WTC11 (cell line): ENCODE results near the gene ADGRF1. TPM values are rescaled to one million over a fixed set of nuclear protein-coding genes. Genes with fewer than 3 reads are reported as not detected.

Experiments
- ATAC-seq: fragments of 200-7000 bp; cut with Tn5 transposase; 2 replicates; pipeline ENCODE4 v1.10.0; 2021; ENCODE audit warnings: mild to moderate bottlenecking, moderate library complexity
- CTCF ChIA-PET: fragments of 300-600 bp; sonication (Branson Sonifier 250); formaldehyde crosslinking; loops from one replicate; lab custom pipeline; 2021; ENCODE audit warnings: antibody characterized with exemption; lab: Charles Lee
- POLR2A ChIA-PET: fragments of 350-600 bp; sonication (Branson Sonifier 250); formaldehyde crosslinking; loops from one replicate; lab custom pipeline; 2021; ENCODE audit warnings: antibody characterized with exemption; lab: Charles Lee
- DNase-seq: peaks from one replicate; pipeline ENCODE4 v3.0.0; 2021; ENCODE audit warnings: low spot score
- H3K27ac Mint-ChIP-seq: 2 replicates; pipeline ENCODE4 v1.8.0; 2021; ENCODE audit warnings: mixed read lengths
- H3K27me3 Mint-ChIP-seq: 2 replicates; pipeline ENCODE4 v1.8.0; 2021; ENCODE audit warnings: low read depth, mild to moderate bottlenecking, moderate library complexity, mixed read lengths
- H3K36me3 Mint-ChIP-seq: 2 replicates; pipeline ENCODE4 v1.8.0; 2021; ENCODE audit warnings: mixed read lengths
- H3K4me1 Mint-ChIP-seq: 2 replicates; pipeline ENCODE4 v1.8.0; 2022; ENCODE audit warnings: mixed read lengths
- H3K4me3 Mint-ChIP-seq: 2 replicates; pipeline ENCODE4 v1.8.0; 2021; ENCODE audit warnings: mild to moderate bottlenecking, moderate library complexity, mixed read lengths
- H3K9me3 Mint-ChIP-seq: 2 replicates; pipeline ENCODE4 v1.8.0; 2021; ENCODE audit warnings: mixed read lengths
- ETV6 ChIP-seq: sonication (generic); formaldehyde crosslinking; IDR thresholded peaks from 2 replicates; pipeline ENCODE4 v1.8.1; 2022; ENCODE audit warnings: mild to moderate bottlenecking, missing genetic modification reagents
- GTF2I ChIP-seq: fragments of 250-450 bp; sonication (Bioruptor Pico); conservative IDR thresholded peaks from 2 replicates; pipeline ENCODE4 v1.4.0; 2021; ENCODE audit warnings: mild to moderate bottlenecking
- HMGA2 ChIP-seq: fragments of 250-450 bp; sonication (Bioruptor Pico); IDR thresholded peaks from 2 replicates; pipeline ENCODE4 v1.4.0; 2021; ENCODE audit warnings: mild to moderate bottlenecking, moderate library complexity
- JAZF1 ChIP-seq: fragments of 250-450 bp; sonication (Bioruptor Pico); IDR thresholded peaks from 2 replicates; pipeline ENCODE4 v1.9.0; 2021; ENCODE audit warnings: moderate library complexity, mild to moderate bottlenecking, inconsistent platforms
- MXD4 ChIP-seq: fragments of 250-450 bp; sonication (Bioruptor Pico); IDR thresholded peaks from 2 replicates; pipeline ENCODE4 v1.8.0; 2021; ENCODE audit warnings: mild to moderate bottlenecking, moderate library complexity, borderline replicate concordance
- NFATC4 ChIP-seq: fragments of 250-450 bp; sonication (Bioruptor Pico); IDR thresholded peaks from 2 replicates; pipeline ENCODE4 v1.9.0; 2021; ENCODE audit warnings: mild to moderate bottlenecking
- PRDM15 ChIP-seq: sonication (generic); formaldehyde crosslinking; IDR thresholded peaks from 2 replicates; pipeline ENCODE4 v1.8.0; 2022; ENCODE audit warnings: missing genetic modification reagents
- SOX15 ChIP-seq: fragments of 250-450 bp; sonication (Bioruptor Pico); IDR thresholded peaks from 2 replicates; pipeline ENCODE4 v1.9.0; 2021; ENCODE audit warnings: mild to moderate bottlenecking
- STAT6 ChIP-seq: sonication (generic); formaldehyde crosslinking; conservative IDR thresholded peaks from 2 replicates; pipeline ENCODE4 v1.8.1; 2023; ENCODE audit warnings: mild to moderate bottlenecking, low read depth, missing genetic modification reagents, moderate library complexity
- TCF7 ChIP-seq: sonication (generic); formaldehyde crosslinking; IDR thresholded peaks from 2 replicates; pipeline ENCODE4 v1.8.0; 2022; ENCODE audit warnings: mild to moderate bottlenecking, low read depth, missing genetic modification reagents, moderate library complexity
- TP53 ChIP-seq: sonication (generic); formaldehyde crosslinking; IDR thresholded peaks from 2 replicates; pipeline ENCODE4 v1.8.1; 2023; ENCODE audit warnings: mild to moderate bottlenecking, missing genetic modification reagents
- USF1 ChIP-seq: sonication (generic); formaldehyde crosslinking; IDR thresholded peaks from 2 replicates; pipeline ENCODE4 v1.8.0; 2022; ENCODE audit warnings: mild to moderate bottlenecking, missing genetic modification reagents
- USF2 ChIP-seq: sonication (generic); formaldehyde crosslinking; IDR thresholded peaks from 2 replicates; pipeline ENCODE4 v1.8.1; 2023; ENCODE audit warnings: mild to moderate bottlenecking, missing genetic modification reagents, moderate library complexity
- ZNF219 ChIP-seq: sonication (generic); formaldehyde crosslinking; IDR thresholded peaks from 2 replicates; pipeline ENCODE4 v1.8.0; 2023; ENCODE audit warnings: missing genetic modification reagents, mild to moderate bottlenecking, borderline replicate concordance
- ZNF281 ChIP-seq: sonication (generic); formaldehyde crosslinking; IDR thresholded peaks from 2 replicates; pipeline ENCODE4 v1.8.0; 2023; ENCODE audit warnings: mild to moderate bottlenecking, missing genetic modification reagents
- ZNF423 ChIP-seq: fragments of 250-450 bp; sonication (Bioruptor Pico); IDR thresholded peaks from 2 replicates; pipeline ENCODE4 v2.1.2; 2022; ENCODE audit warnings: mild to moderate bottlenecking, moderate library complexity
- total RNA-seq: library from RNA; stranded (reverse); gene quantifications from 3 replicates; pipeline ENCODE4 v1.2.3, GENCODE V29; 2021

ADGRF1 gene
- total RNA-seq, 1 experiment from 2014 or later, result 0.26 TPM

GRCh38 chr6:47044397-47044796 is 2.3 kb upstream of the ADGRF1 start (continued):
- no peak for TF ChIP-seq STAT6 (CRISPR knock-in tag)
- TF ChIP-seq NFATC4 (CRISPR knock-in tag), result no peak
- no peak for TF ChIP-seq ZNF423
- TF ChIP-seq, all 79 proteins: peak for 0

GRCh38 chr6:47043286-47043685 is 1.2 kb upstream of the ADGRF1 start:
- ATAC-seq, result no peak
- Mint-ChIP-seq H3K27me3 (no peaks in the 10 kb centered on the region), H3K4me3 (no peak overlapping the region), H3K9me3 (no peaks in the 10 kb centered on the region), H3K4me1 (peaks cover 32% of the 10 kb centered on the region)
- ChIA-PET POLR2A (interaction anchor here (0.5 to 0.8 kb wide), 2 partner anchors 11 to 434 kb away, joined by 3 read pairs; partner anchors contain the start of gene CD2AP), CTCF (interaction anchor here (0.6 to 1.5 kb wide), 3 partner anchors 157 to 195 kb away, joined by 3 to 4 read pairs (median 3); no protein-coding TSS in a partner anchor)
- no peak for TF ChIP-seq ZNF219 (CRISPR knock-in tag)
- TF ChIP-seq, all 79 proteins: peak for 0
- no peak for DNase-seq
- no peak overlapping the region for H3K27ac Mint-ChIP-seq
- H3K36me3 Mint-ChIP-seq, result no peaks in the 10 kb centered on the region

GRCh38 chr6:47041741-47042140 is 391 bp downstream of the ADGRF1 start:
- no peaks in the 10 kb centered on the region for H3K27me3 Mint-ChIP-seq
- CTCF ChIA-PET, result interaction anchor here (1.5 kb wide), 1 partner anchor 193 kb away, joined by 4 read pairs; no protein-coding TSS in a partner anchor
- H3K4me3 Mint-ChIP-seq, result no peak overlapping the region
- H3K9me3 Mint-ChIP-seq, result no peaks in the 10 kb centered on the region
- no peak for TF ChIP-seq USF2 (CRISPR knock-in tag)
- no peak for TF ChIP-seq TCF7 (CRISPR knock-in tag)
- no peak for TF ChIP-seq ZNF219 (CRISPR knock-in tag)
- TF ChIP-seq TP53 (CRISPR knock-in tag), result no peak
- TF ChIP-seq PRDM15 (CRISPR knock-in tag), result no peak
- TF ChIP-seq JAZF1 (CRISPR knock-in tag), result no peak
- TF ChIP-seq ETV6 (CRISPR knock-in tag), result no peak
- TF ChIP-seq GTF2I (CRISPR knock-in tag), result no peak
- no peak for TF ChIP-seq SOX15
- no peak for TF ChIP-seq ZNF281
- TF ChIP-seq USF1 (CRISPR knock-in tag), result no peak
- no peak for TF ChIP-seq MXD4 (CRISPR knock-in tag)
- TF ChIP-seq HMGA2, result no peak
- ATAC-seq (no peak), DNase-seq (no peak)
- peaks cover 23% of the 10 kb centered on the region for H3K4me1 Mint-ChIP-seq
- no peaks in the 10 kb centered on the region for H3K36me3 Mint-ChIP-seq
- POLR2A ChIA-PET, result no interaction called here
- H3K27ac Mint-ChIP-seq, result no peak overlapping the region
